Panc1 (cell line): Measurements from ENCODE around the gene BTK. TPM values are rescaled to one million over a fixed set of nuclear protein-coding genes. Genes with fewer than 3 reads are reported as not detected.

Source experiments
- ATAC-seq: fragments of 200-7000 bp; cut with Tn5 transposase; 2 replicates; pipeline ENCODE4 v1.9.1; 2020; ENCODE audit warnings: mild to moderate bottlenecking, moderate library complexity
- BruUV-seq: library from RNA; stranded (reverse); fragments of 400-500 nt; replicated peaks from 2 replicates; lab custom pipeline; 2021; lab: Mats Ljungman, UMichigan
- CTCF ChIA-PET: fragments of 300-600 bp; sonication (Branson Sonifier 250); formaldehyde crosslinking; loops from one replicate; lab custom pipeline; 2022; ENCODE audit warnings: antibody characterized with exemption; lab: Charles Lee
- POLR2A ChIA-PET: fragments of 300-600 bp; sonication (Branson Sonifier 250); formaldehyde crosslinking; loops from one replicate; lab custom pipeline; 2022; ENCODE audit warnings: antibody characterized with exemption; lab: Charles Lee
- DNase-seq: peaks from one replicate; pipeline ENCODE4 v3.0.0-alpha.2; 2010; ENCODE audit warnings: low read depth, low spot score
- H3K27ac ChIP-seq: 2 replicates; pipeline ENCODE4 v1.5.1; 2011; ENCODE audit warnings: mild to moderate bottlenecking, low read length, inconsistent platforms
- H3K27me3 ChIP-seq: fragments of 200-500 bp; sonication (Bioruptor generic); 2 replicates; pipeline ENCODE4 v1.6.0; 2014; ENCODE audit warnings: low read length, inconsistent platforms; ENCODE audit not compliant: control insufficient read depth, insufficient read depth
- H3K36me3 ChIP-seq: fragments of 200-500 bp; sonication (Bioruptor generic); 2 replicates; pipeline ENCODE4 v1.5.1; 2014; ENCODE audit warnings: inconsistent platforms, mild to moderate bottlenecking, low read length, moderate library complexity; ENCODE audit not compliant: control insufficient read depth, insufficient read depth
- H3K4me1 ChIP-seq: 2 replicates; pipeline ENCODE4 v1.5.1; 2011; ENCODE audit warnings: inconsistent platforms, mild to moderate bottlenecking, low read length, moderate library complexity; ENCODE audit not compliant: control insufficient read depth, insufficient read depth
- H3K4me3 ChIP-seq, 2 experiments: 2 replicates each; pipeline ENCODE4 v1.5.1; 2011 to 2012; ENCODE audit warnings: low read depth in 2 of 2, low read length in 2 of 2, mild to moderate bottlenecking in 2 of 2, inconsistent platforms in 1 of 2, moderate library complexity in 1 of 2
- H3K9me3 ChIP-seq: fragments of 200-500 bp; sonication (Bioruptor generic); 2 replicates; pipeline ENCODE4 v1.5.1; 2014; ENCODE audit warnings: low read depth, mild to moderate bottlenecking, inconsistent platforms, low read length, moderate library complexity; ENCODE audit not compliant: control insufficient read depth, insufficient read depth
- POLR2AphosphoS5 ChIP-seq: IDR thresholded peaks from 2 replicates; pipeline ENCODE4 v1.6.1; 2012; ENCODE audit warnings: mild to moderate bottlenecking, low read depth, low read length, moderate library complexity
- SIN3A ChIP-seq: IDR thresholded peaks from 2 replicates; pipeline ENCODE4 v1.6.1; 2012; ENCODE audit warnings: low read depth, mild to moderate bottlenecking, low read length, moderate library complexity, borderline replicate concordance; ENCODE audit not compliant: insufficient read depth
- TCF7L2 ChIP-seq: IDR thresholded peaks from 2 replicates; pipeline ENCODE4 v1.6.1; 2011; ENCODE audit warnings: mild to moderate bottlenecking, low read depth, low read length, inconsistent platforms
- in situ Hi-C: cut with HindIII; loops from 2 replicates; pipeline ENCODE4 v1.10.0; 2016; ENCODE audit warnings: low sequenced_read_pairs, low pct_unique_long_range_greater_than_20kb
- intact Hi-C: fragments of 100-400 bp; cut with micrococcal nuclease; formaldehyde crosslinking; loops from one replicate; pipeline ENCODE4 v1.10.0; 2022; ENCODE audit not compliant: unreplicated experiment
- total RNA-seq: library from RNA; stranded (reverse); gene quantifications from one replicate; pipeline ENCODE4 v1.2.1, GENCODE V29; 2021; ENCODE audit not compliant: unreplicated experiment
- TF ChIP-seq, protein P1 (sequence below), 2 experiments: IDR thresholded peaks; 2 replicates each; pipeline ENCODE4 v1.6.1; 2011 to 2012; ENCODE audit warnings: low read depth in 2 of 2, control low read depth in 1 of 2, low read length in 1 of 2, mild to moderate bottlenecking in 1 of 2, moderate library complexity in 1 of 2; ENCODE audit not compliant: insufficient read depth in 1 of 2
- TF ChIP-seq, protein P2 (sequence below): fragments of 450-650 bp; IDR thresholded peaks from 2 replicates; pipeline ENCODE4 v1.5.1; 2017; ENCODE audit warnings: mild to moderate bottlenecking

Gene BTK
- total RNA-seq, 1 experiment from 2014 or later: not detected

DNA sequence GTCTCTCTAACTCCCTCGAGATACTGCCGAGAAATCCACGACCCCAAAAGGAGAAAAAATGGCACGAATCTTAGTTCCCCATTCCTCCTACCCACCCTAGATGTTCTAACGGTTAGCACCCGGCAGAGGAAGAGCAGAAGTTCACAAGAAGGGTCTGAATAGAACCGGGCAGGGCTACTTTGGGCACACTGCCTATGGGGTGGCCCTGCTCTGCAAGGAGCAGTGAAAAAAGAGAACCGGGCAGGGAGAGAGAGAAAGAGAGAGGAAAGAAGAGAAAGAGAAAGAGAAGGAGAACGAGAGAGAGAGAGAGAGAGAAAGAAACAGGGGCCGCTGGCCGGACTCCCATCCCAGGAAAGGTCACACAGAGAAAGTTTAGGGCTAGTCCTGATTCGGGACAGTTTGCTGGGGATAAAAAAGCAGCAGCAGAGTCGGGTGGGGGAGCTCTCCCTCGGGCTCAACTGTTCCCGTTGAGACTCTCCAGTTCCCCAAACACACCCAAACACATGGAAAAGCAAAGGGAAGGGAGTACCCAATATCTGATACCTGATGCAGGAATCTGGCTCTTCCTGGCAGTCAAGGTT is 21.3 kb upstream of the BTK start:
- in situ Hi-C loops: no loop called here
- intact Hi-C loops: no loop called here
- CTCF ChIA-PET: no interaction called here

DNA sequence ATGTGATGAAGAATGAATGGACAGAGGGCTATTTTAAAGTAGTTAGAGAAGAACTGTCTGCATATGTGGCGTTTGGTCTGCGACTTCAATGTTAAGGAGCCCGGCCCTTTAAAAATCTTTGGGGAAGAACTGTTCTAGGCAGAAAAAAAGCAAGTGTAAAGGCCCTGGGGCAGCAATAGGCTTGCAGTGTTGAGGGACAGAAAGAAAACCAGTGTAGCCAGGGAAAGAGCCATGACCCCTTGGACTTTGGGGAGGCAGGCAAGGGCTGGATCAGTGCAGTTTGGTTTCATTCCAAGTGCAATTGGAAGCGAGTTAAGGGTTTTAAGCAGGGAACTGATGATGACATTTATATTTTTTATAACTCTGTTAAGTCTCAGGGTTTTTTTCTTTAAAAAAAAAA is 13.8 kb upstream of the BTK start:
- TF ChIP-seq, protein P1, sequence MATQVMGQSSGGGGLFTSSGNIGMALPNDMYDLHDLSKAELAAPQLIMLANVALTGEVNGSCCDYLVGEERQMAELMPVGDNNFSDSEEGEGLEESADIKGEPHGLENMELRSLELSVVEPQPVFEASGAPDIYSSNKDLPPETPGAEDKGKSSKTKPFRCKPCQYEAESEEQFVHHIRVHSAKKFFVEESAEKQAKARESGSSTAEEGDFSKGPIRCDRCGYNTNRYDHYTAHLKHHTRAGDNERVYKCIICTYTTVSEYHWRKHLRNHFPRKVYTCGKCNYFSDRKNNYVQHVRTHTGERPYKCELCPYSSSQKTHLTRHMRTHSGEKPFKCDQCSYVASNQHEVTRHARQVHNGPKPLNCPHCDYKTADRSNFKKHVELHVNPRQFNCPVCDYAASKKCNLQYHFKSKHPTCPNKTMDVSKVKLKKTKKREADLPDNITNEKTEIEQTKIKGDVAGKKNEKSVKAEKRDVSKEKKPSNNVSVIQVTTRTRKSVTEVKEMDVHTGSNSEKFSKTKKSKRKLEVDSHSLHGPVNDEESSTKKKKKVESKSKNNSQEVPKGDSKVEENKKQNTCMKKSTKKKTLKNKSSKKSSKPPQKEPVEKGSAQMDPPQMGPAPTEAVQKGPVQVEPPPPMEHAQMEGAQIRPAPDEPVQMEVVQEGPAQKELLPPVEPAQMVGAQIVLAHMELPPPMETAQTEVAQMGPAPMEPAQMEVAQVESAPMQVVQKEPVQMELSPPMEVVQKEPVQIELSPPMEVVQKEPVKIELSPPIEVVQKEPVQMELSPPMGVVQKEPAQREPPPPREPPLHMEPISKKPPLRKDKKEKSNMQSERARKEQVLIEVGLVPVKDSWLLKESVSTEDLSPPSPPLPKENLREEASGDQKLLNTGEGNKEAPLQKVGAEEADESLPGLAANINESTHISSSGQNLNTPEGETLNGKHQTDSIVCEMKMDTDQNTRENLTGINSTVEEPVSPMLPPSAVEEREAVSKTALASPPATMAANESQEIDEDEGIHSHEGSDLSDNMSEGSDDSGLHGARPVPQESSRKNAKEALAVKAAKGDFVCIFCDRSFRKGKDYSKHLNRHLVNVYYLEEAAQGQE (IDR thresholded peaks at IDR 0.05; ENCODE audit: insufficient read depth in 1 of 2, low read depth in 2 of 2, low read length in 1 of 2): no peak
- no peak for TF ChIP-seq POLR2AphosphoS5
- no peak for TF ChIP-seq SIN3A
- TF ChIP-seq TCF7L2: no peak
- TF ChIP-seq, protein P2, sequence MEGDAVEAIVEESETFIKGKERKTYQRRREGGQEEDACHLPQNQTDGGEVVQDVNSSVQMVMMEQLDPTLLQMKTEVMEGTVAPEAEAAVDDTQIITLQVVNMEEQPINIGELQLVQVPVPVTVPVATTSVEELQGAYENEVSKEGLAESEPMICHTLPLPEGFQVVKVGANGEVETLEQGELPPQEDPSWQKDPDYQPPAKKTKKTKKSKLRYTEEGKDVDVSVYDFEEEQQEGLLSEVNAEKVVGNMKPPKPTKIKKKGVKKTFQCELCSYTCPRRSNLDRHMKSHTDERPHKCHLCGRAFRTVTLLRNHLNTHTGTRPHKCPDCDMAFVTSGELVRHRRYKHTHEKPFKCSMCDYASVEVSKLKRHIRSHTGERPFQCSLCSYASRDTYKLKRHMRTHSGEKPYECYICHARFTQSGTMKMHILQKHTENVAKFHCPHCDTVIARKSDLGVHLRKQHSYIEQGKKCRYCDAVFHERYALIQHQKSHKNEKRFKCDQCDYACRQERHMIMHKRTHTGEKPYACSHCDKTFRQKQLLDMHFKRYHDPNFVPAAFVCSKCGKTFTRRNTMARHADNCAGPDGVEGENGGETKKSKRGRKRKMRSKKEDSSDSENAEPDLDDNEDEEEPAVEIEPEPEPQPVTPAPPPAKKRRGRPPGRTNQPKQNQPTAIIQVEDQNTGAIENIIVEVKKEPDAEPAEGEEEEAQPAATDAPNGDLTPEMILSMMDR: no peak
- ATAC-seq (no peak), DNase-seq (no peak)
- H3K27ac ChIP-seq: no peak overlapping the region
- H3K27me3 ChIP-seq: no peaks in the 10 kb centered on the region
- ChIA-PET POLR2A (no interaction called here), CTCF (no interaction called here)
- intact Hi-C loops: no loop called here
- H3K4me3 ChIP-seq: no peak overlapping the region
- H3K9me3 ChIP-seq: no peaks in the 10 kb centered on the region
- H3K4me1 ChIP-seq: no peaks in the 10 kb centered on the region; the same call in 1 of the 2 replicates
- in situ Hi-C loops: no loop called here
- BruUV-seq: no TSS peak
- H3K36me3 ChIP-seq: peaks cover 10% of the 10 kb centered on the region; the same call in 1 of the 2 replicates

More for the DNA sequence above, 21.3 kb upstream of the BTK start:
- no TSS peak for BruUV-seq
- TF ChIP-seq, protein P1 (IDR thresholded peaks at IDR 0.05; ENCODE audit: insufficient read depth in 1 of 2, low read depth in 2 of 2, low read length in 1 of 2): no peak
- no peak for TF ChIP-seq TCF7L2
- TF ChIP-seq, protein P2: no peak
- H3K4me1 ChIP-seq: peaks cover 12% of the 10 kb centered on the region
- ATAC-seq (peak; percentile 36), DNase-seq (no peak)
- H3K27me3 ChIP-seq: no peaks in the 10 kb centered on the region
- POLR2A ChIA-PET: interaction anchor here (0.7 kb wide), 1 partner anchor 59 kb away, joined by 4 read pairs; no protein-coding TSS in a partner anchor
- no peaks in the 10 kb centered on the region for H3K9me3 ChIP-seq
- H3K4me3 ChIP-seq: peak overlapping the region; percentile 99
- H3K27ac ChIP-seq: peak overlapping the region; percentile 87
- peaks cover 2% of the 10 kb centered on the region for H3K36me3 ChIP-seq
